ENCODE results near the gene MLPH.

MLPH gene, protein sequence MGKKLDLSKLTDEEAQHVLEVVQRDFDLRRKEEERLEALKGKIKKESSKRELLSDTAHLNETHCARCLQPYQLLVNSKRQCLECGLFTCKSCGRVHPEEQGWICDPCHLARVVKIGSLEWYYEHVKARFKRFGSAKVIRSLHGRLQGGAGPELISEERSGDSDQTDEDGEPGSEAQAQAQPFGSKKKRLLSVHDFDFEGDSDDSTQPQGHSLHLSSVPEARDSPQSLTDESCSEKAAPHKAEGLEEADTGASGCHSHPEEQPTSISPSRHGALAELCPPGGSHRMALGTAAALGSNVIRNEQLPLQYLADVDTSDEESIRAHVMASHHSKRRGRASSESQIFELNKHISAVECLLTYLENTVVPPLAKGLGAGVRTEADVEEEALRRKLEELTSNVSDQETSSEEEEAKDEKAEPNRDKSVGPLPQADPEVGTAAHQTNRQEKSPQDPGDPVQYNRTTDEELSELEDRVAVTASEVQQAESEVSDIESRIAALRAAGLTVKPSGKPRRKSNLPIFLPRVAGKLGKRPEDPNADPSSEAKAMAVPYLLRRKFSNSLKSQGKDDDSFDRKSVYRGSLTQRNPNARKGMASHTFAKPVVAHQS

DNA sequence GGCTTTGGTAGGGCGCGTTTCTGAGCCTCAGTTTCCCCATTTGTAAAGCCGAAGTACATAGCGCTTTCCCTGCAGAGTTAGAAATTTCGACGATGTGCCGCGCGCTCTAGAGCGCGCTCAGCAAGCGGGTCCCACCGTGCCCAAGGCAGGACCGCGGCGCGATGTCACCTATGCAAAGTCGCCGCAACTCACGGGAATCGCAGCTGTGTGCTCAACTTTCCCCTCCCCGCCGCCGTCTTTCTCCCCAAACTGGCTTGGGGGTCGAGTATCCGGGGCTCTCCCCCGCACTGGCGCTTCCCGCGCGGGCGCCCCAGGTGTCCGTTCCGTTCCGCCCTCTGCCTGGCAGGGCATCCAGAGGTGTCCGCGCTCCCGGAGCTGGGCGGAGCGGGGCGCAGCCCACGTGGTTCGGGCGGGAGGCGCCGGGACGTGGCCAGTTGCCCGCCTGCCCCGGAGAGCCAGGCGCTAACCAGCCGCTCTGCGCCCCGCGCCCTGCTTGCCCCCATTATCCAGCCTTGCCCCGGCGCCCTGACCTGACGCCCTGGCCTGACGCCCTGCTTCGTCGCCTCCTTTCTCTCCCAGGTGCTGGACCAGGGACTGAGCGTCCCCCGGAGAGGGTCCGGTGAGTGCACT is at the start of gene MLPH:
Gene MLPH, plus strand, starts transcription at position 433 of the 630 bp plus-strand sequence. CDS start 6,176 bp downstream, outside the sequence.
- no peak for DNase-seq

DNA sequence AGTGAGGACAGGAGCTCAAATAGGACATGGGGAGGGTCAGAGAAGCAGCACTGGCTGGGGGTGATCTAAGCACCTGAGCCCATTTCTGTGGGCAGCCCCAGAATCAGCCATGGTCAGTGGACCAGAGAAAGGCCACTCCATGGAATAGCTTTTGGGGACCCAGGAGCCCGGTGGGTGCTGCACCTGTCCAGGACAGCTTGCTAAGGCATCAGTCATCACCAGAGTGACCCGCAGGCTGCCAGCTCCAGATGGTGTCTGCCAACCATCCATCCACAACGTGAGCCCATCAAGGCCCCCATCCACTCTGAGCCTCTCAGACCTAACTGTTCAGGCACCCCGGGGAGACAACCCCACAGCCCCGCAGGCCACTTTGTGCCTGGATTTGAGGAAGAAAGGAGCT is 49.5 kb upstream of the MLPH start:
- no peak for DNase-seq

DNA sequence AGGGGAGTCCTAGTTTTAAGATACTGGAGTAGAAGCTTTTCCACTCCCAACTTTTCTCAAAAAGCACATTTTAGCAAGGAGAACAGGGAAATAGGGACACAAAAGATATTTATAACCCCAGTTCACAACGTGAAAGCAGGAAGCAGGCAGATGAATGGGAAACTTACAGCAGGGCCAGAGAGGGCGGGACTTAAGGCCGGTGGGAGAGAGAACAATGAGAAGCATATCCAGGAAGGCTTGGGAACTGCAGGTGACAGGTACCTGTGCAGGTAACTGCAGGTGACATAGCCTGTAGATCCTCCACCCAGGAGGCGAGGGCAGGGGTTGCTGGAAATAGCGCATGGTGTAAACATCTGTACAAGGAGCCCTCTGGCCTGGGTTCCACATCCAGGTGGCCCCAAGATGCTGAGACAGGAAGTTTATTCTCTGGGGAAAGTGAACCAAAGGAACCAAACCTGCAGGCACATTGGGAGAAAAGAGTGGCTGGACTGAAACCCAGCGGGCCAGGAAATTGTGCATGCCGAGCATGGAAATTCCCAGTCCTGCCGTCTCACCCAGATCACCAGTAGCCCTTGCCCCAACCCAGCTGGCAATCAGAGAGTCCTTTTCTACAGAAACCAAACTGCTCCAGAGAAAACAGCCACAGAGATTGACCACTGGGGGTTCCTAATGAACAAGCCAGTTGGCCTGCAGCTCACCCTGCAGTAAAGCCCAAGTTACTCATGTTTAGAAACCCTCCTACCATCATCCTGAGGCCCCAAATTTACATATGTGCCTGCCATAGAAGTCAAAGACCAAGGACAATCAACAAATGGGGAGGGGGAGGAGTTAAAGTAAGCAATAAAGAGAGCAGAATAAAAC is 48.7 kb upstream of the MLPH start:
- DNase-seq: no peak

DNA sequence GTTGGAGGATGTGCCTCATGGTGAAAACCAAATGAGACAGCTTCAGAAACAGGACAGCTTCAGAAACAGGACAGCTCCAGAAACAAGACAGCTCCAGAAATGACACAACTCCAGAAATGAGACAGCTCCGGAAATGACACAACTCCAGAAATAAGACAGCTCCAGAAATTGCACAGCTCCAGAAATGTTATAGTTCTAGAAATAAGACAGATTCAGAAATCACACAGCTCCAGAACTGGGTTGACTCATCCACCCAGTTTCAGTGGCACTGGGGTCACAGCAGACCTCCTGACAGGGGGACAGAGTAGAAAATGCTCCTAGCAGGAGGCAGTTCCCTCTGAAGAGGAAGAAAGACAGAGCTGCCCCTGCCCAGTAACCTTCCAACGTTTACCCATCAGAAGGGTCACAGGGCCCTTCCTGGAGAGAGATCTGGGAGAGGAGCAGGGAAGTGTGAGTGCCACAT is 46.2 kb upstream of the MLPH start:
- no peak for DNase-seq

DNA sequence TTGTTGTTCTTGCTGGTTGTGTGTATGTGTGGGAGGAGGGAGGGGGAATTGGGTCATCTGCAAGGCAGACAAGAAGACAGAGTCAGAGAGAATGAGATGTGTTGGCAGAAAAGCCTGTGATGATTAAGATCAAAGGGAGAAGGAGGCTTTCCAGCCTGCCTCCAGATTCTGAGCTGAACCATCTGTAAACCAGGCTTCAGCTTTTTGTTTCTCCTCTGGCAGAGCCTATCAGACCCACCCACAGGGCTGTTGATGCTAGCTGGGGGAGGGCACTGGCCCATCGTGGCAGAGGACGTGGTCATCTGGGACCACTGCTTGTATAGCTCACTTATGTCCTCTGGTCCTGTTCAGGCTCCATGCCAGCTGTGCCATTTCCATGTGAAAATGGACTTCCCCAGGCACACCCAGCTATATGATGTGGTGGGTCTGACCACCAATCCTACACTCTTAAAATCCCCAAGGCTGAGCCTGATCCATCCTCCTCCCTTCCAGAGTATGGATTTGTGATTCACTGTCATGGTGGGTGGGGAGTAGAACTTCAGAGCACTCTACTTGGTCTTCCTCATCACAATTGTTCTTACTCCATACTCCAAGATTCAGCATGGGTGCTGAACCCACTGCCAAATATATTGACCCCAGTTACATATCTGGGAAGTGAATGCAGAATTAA is 45.3 kb upstream of the MLPH start:
- no peak for DNase-seq

DNA sequence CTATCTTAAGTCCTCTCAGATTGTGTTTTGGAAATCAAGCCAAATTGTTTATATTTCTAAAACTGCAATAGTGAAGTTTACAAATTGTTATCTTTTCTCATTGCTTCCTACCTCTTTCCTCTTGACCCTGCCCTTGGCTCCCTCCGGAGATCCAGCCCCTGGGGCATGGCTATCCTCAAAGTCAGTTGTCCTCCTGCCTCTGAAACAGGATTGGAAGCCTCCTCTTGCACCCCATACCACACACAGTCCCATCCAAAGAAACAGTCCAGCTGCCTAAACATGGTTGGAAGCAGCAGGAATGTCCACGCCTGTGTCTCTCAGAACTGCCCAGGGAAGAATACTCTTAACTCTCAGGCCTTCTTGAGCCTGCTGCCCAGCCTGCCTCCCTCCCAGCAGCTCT is 43.0 kb upstream of the MLPH start:
- no peak for DNase-seq

DNA sequence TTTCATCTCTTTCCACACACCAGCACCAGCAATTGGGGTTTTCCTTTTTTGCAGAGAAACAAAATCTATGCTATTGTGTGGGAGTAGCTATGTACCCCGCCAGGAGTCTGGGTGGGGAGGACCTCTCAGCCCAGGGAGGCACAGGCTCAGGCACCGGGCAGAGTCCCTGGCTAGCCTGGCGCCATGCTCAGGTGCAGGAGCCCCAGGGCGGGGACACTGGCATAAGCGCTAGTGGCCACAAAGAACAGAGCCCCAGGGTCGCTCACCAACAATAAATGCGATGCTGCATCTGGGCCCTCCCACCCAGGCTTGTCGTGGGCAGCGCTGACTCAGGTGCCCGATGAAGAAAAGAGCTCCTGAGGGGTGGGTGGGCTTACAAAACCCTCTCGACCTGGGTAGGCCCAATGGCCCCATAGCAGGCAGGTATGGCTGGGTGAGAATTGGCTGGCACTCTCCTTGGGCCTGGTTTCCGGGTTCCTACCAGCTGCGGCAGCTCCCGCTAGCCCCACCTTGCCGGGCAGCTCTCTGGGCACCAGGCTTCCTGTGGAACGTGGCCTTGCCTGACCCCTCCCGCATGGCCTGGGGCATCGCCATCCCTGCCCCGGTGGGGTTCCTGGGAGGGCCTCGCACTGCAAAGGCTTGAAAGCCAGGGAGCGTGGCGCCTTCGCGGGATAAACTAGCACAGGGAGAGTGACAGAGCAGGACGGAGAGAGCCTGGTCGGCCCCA is 41.3 kb upstream of the MLPH start:
- DNase-seq: no peak

DNA sequence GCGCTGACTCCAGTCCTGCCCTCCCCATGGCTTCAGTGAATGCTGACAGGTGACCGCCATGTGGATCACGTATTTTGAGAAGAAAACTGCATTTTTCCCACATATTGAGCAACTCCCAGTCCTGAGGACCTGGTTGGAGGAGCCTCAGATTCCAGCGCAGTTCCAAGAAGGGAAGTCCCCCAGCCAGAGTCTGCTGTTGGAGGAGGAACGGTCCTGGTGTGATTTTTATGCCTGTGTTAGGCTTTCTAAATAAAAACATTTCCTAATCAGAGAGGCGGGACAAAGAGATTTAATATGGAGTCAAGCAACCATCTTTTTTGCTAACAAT is 40.7 kb upstream of the MLPH start:
- DNase-seq: no peak

DNA sequence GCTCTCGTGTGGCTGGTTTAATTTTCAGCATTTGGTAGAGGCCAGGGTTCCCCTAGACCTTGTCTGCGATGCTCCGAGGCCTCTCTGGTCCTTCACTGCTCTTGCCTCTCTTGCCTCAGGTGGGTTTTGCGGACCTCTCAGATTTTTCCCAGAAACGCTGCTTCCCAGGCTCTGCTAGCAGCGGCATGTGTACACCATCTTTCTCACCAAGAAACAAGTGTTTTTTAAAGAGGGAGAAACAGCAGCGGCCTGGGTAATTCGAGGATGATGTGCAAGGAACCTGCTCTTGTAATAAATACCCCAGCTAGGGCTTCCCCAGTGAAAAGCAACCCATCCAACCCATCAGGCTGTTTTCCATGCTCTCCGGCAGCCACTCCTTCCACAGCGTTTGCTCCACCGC is 39.6 kb upstream of the MLPH start:
- no peak for DNase-seq

DNA sequence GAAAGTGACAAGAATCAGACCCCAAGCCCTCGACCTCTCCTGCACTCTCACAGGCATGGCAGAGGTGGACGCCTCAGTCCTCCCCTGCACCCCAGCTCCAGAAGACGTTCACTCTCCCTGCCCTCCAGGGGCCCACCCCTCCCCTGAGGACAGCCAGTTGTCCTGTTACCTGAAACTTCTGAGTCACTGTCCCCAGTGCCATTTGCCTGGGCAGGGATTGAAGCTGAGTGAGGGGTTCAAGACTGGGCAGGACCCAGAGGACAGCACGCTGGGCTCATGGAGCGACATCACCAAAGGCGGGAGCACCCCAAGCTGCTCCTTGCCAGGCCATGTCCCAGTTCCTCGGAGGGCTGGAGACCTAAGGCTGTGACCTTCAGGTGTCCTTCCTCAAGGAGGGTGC is 38.9 kb upstream of the MLPH start:
- DNase-seq: no peak

DNA sequence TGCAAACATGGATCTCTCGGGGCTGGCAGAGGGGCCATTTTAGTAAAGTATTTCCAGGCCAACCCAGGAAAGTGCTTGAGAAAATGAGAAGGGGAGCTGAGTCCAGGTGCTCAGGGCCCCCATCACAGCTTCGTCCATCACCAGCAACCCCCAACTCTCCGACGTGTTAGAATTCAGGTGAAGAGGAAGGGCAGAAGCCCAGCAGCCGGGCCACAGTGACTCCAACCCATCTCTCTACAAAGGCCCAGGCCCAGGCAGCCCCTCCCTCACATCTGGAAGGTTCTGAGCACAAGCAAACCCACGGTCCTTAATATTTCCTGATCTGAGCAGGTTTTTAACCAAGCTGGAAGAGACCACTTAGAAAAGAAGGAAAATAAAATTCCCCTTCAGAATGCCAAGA is 38.4 kb upstream of the MLPH start:
- DNase-seq: no peak

DNA sequence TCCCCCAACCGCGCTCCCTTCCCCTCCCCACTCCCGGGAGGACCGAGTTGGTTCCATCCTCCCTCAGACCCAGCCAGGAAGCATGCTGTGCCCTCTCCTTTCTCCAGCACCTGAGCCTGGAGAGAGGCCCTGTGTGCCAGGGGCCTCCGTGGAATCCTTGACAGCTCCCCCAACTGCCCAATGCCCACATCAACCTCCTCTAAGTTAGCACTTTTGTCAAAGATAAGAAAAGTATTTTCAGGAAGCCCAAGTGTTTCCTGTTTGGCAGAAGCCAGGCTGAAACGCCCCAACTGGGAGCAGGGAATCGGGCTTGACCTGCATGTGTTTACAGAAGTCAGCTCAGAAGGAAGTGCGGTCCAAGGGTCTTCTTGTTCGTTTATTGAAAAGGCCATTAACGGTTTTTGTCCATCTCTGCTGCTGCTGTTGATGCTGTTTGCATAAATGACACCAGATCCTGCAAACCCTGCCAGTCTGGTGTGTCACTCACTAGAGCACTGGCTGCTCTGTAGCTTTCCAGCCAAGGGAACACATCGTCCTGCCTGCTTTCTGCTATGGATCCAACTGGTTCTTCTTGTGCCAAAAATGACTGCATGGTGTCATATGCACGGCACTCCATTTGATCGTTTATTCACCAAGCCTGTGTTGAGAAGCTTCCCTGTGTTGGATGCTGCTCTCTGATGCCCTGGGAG is 37.7 kb upstream of the MLPH start:
- no peak for DNase-seq

DNA sequence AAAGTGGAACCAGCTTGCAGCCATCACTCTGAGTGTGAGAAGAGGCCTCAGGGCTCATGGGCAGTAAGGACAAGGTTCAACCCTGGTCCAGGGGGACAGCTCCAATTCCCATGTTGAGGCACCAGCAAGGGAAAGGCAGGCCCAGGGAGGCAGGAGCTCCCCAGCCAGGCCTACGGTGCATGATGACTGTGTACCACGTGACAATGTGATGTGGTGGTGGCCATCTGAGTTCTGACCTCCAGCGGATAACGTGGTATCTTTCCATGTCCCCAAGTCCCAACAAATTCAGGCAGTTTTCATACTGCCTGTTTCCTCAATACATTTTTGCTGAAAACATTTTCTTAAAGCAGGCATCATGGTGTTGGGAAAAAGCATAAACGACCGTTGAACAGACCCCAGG is 36.9 kb upstream of the MLPH start:
- DNase-seq: no peak

DNA sequence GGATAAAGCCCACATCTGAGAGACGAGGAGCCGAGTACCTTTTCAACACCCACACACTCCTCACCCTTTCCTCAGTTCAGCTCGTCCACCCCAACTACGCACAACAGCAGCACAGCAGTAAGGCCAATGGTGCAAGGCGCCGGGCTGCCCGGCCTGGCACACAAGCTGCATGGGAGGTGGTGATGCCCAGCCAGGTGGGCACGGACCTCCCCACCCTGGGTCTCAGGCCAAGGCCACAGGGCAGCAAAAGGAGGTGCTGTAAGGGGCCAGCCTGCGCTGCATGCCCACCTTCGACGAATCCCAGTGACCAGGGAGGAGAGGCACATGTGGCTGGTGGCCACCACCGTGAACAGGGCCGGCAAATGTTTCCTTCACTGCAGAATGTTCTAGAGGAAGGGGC is 36.5 kb upstream of the MLPH start:
- no peak for DNase-seq

DNA sequence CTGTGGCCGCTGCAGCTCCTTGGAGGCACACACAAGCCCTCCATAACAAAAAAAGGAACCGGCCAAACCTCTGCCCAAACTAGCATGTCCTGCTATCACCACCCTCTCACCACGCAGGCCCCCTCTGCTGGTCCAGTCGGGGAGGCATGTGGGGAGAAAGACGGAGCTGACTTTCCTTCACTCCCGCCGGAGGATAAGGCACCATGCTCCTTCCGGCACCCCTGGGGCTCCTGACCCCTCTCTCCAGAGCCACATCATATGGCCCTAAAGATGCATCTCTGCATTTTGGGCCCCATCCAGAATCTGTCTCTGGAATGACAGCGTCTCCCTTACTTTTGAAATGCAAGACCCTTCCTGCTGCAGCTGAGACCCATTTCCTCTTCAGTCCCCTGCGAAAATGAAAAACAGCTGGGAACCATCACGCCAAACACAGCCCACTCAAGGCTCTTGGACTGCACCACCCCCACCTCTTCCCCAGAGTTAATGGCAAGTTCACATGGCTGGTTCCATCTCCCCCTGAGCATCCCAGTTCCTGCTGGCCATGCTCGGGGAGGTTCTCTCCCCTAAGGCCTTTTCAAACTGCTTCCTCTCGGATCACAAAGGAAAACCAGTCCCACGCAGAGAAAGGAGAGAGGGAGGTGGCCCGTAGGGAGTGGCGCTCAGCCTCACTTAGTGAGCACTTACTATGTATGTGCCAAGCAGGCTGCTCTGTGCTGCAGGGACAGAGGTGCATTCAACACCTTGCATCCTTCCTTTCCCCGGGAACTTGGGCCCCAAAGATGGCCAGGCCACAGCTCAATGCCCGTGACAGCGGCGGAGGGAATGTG is 35.2 kb upstream of the MLPH start:
- no peak for DNase-seq

DNA sequence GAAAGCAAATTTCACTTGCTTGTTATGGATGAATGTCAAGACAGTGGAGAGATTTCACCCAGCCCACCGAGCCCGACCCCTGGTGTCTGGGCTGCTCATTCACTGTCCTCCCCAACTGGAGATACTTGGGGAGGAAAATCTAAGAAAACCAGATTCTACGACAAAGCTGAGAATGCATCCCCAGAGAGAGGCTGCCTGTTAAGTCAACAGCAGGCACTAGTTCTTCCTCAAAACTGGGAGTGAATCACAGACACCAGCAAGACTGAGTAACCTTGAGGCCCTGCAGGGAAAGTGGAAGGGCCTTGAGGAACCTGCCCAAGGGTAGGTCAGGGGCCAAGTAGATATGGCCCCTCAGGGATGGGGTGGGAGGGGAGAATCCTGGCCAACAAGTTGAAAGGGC is 34.2 kb upstream of the MLPH start:
- DNase-seq: no peak

DNA sequence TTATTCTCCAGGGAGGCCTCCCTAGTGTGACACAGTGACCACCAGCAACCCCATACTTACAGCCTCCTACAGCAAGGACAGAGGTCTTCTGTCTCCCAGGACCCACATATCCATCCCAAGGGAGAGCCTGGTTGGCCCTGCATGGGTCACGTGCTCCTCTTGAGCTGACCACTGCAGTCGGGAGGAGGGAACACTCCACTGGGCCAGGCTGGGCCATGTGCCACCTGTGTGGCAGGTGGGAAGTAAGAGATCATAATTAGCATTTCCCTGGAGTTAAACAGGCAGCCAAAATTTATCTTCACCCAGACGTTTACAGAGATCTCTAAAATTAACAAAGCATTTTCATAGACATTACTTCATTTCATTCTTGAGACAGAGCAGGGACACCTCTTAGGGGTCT is 33.4 kb upstream of the MLPH start:
- DNase-seq: no peak

DNA sequence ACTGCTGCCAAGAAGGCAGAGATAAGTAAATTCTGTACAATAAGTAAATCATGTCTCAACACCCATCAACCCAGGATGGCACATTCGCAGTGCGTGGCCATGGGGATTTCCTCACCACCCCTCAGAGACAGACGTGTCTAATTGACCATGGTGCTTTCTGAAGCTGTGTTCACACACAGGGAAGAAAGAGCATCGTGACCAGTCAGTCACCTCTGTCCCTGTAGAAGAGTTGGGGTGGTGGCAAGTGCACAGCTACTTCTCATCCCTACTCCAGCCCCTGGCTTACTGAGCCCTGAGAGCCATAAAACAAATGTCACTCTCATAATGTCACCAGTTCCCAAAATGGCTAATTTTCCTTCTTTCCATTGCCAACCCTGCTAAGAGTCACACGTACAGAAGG is 31.3 kb upstream of the MLPH start:
- no peak for DNase-seq

DNA sequence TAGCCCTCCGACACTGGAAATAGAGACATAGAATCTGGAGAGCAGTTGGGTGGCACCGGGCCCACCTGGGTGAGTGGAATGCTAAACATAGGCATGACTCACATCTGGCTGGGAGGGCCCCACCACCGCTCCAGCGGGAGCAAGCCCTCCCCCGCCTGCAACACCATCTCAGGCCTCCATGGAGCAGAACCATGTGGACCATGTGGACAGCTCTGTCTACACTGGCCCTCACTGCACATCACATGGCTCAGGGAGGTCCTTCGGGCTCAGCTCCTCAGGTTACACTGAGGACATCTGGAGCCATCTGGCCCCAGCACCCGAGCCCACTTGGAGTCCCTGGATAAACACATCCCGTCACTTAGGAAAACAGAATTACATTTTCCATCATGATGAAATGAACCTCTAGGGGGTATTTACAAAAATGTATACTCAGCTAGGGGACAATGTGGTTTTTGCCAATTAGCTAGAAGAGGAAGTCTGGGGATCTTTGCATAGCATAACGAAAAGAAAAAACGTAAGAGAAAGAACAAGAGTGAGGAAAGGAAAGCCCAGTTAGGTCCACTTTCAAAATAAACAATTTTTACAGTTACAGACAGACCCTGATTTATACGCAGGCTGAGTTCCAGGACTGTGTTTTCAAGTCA is 30.7 kb upstream of the MLPH start:
- no peak for DNase-seq

DNA sequence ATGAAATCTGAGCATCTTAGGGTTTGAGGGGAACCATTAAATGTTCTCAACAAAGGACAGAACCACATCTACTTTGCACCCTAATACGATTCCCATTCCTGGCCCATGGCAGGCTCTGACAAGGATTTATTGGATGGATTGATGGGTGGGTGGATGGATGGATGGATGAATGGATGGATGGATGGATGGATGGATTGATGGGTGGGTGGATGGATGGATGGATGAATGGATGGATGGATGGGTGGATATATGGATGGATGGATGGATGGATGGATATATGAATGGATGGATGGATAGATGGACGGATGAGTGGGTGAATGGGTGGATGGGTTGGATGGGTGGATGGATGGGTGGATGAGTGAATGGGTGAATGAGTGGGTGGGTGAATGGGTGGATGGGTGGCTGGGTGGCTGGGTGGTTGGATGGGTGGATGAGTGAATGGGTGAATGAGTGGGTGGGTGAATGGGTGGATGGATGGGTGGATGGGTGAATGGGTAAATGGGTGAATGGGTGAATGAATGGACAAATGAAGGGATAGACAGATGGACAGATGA is 29.6 kb upstream of the MLPH start:
- DNase-seq: no peak
